Fibroblast of lung (primary cell): ENCODE results near the gene ACAD11. TPM values are rescaled to one million over a fixed set of nuclear protein-coding genes. Genes with fewer than 3 reads are reported as not detected.
A peak's percentile ranks its signal among the peaks of the same experiment; 100 is the strongest.

Experiments used
- DNase-seq, 2 donors: peaks; one replicate each; pipeline versions ENCODE4 v3.0.0 to v3.0.0-alpha.2; 2010; ENCODE audit warnings: low read depth in 2 of 2
- H2AFZ ChIP-seq: 2 replicates; pipeline ENCODE4 v1.5.1; 2012; ENCODE audit warnings: low read length, control low read depth, inconsistent platforms
- H3K27ac ChIP-seq: 2 replicates; pipeline ENCODE4 v1.5.1; 2011; ENCODE audit warnings: low read length, control low read depth; ENCODE audit not compliant: insufficient read depth
- H3K27me3 ChIP-seq: 2 replicates; pipeline ENCODE4 v1.5.1; 2011; ENCODE audit warnings: mild to moderate bottlenecking, low read length; ENCODE audit not compliant: control insufficient read depth, insufficient read depth
- H3K36me3 ChIP-seq: 2 replicates; pipeline ENCODE4 v1.5.1; 2011; ENCODE audit warnings: low read length; ENCODE audit not compliant: control insufficient read depth, insufficient read depth
- H3K4me1 ChIP-seq: 2 replicates; pipeline ENCODE4 v1.5.1; 2011; ENCODE audit warnings: low read length; ENCODE audit not compliant: control insufficient read depth, insufficient read depth; ENCODE audit errors: extremely low read depth
- H3K4me2 ChIP-seq: 2 replicates; pipeline ENCODE4 v1.5.1; 2011; ENCODE audit warnings: low read length, control low read depth; ENCODE audit not compliant: insufficient read depth; ENCODE audit errors: extremely low read depth
- H3K4me3 ChIP-seq, 4 experiments: fragments of 200-600 bp in 1 of 4; sonication (generic) in 1 of 4; replicated peaks in 1 of 4; 2 replicates each; pipeline ENCODE4 v1.5.1; 2011 to 2016; ENCODE audit warnings: low read length in 4 of 4, low read depth in 3 of 4, mild to moderate bottlenecking in 3 of 4, control low read depth in 2 of 4, inconsistent platforms in 1 of 4, mixed read lengths in 1 of 4; ENCODE audit not compliant: insufficient read depth in 1 of 4; ENCODE audit errors: control extremely low read depth in 1 of 4
- H3K79me2 ChIP-seq: 2 replicates; pipeline ENCODE4 v1.5.1; 2012; ENCODE audit warnings: mild to moderate bottlenecking, low read length, inconsistent platforms; ENCODE audit not compliant: control insufficient read depth, insufficient read depth
- H3K9ac ChIP-seq: 2 replicates; pipeline ENCODE4 v1.5.1; 2011; ENCODE audit warnings: mild to moderate bottlenecking, low read length, control low read depth; ENCODE audit not compliant: insufficient read depth
- H3K9me3 ChIP-seq: 2 replicates; pipeline ENCODE4 v1.5.1; 2012; ENCODE audit warnings: low read depth, low read length; ENCODE audit not compliant: control insufficient read depth, insufficient read depth
- H4K20me1 ChIP-seq: 2 replicates; pipeline ENCODE4 v1.5.1; 2011; ENCODE audit warnings: low read length; ENCODE audit not compliant: control insufficient read depth, insufficient read depth; ENCODE audit errors: extremely low read depth
- EZH2 ChIP-seq: IDR thresholded peaks from 2 replicates; pipeline ENCODE4 v1.5.1; 2012; ENCODE audit warnings: low read length, control low read depth, mild to moderate bottlenecking; ENCODE audit errors: missing control alignments
- polyA plus RNA-seq, 2 donors: library from polyadenylated mRNA; depleted of rRNA in 1 of 2; stranded (reverse) in 1 of 2; unstranded in 1 of 2; fragments of >200 nt; gene quantifications; 2 replicates each; pipeline ENCODE4 v1.2.1, GENCODE V29; 2011 to 2012; ENCODE audit warnings: missing spikeins in 1 of 2
- total RNA-seq: library from RNA; depleted of rRNA; stranded (reverse); fragments of >200 nt; gene quantifications from 2 replicates; pipeline ENCODE4 v1.2.1, GENCODE V29; 2014
- TF ChIP-seq, protein P1 (sequence below), 2 donors: IDR thresholded peaks in 1 of 2; conservative IDR thresholded peaks in 1 of 2; 1 replicate in 1 of 2; 2 replicates in 1 of 2; pipeline ENCODE4 v1.5.1; 2011 to 2012; ENCODE audit warnings: low read length in 2 of 2, control low read depth in 1 of 2, inconsistent platforms in 1 of 2, low read depth in 1 of 2, mild to moderate bottlenecking in 1 of 2

The ACAD11 gene
- total and polyA plus RNA-seq, 2 donors (not counting 1 experiment from before 2014, with no cell fraction given), result 27.9 to 101 TPM

DNA sequence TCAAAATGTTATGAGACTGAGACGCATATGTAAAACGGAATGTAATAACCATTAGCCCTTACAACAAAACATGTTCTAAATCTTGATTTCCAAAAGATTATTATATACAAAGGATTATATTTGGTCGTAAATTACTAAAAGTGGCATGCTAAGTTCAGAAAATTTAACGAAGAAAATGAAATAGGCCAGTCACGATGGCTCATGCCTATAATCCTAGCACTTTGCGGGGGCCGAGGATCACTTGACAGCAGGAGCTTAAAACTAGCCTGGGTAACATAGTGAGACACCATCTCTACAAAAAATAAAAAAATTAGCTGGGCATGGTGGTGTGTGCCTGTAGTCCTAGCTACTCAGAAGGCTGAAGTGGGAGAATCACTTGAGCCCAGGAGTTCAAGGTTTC, 29.0 kb downstream of the ACAD11 start:
- no peak overlapping the region for H3K4me3 ChIP-seq
- TF ChIP-seq, protein P1, sequence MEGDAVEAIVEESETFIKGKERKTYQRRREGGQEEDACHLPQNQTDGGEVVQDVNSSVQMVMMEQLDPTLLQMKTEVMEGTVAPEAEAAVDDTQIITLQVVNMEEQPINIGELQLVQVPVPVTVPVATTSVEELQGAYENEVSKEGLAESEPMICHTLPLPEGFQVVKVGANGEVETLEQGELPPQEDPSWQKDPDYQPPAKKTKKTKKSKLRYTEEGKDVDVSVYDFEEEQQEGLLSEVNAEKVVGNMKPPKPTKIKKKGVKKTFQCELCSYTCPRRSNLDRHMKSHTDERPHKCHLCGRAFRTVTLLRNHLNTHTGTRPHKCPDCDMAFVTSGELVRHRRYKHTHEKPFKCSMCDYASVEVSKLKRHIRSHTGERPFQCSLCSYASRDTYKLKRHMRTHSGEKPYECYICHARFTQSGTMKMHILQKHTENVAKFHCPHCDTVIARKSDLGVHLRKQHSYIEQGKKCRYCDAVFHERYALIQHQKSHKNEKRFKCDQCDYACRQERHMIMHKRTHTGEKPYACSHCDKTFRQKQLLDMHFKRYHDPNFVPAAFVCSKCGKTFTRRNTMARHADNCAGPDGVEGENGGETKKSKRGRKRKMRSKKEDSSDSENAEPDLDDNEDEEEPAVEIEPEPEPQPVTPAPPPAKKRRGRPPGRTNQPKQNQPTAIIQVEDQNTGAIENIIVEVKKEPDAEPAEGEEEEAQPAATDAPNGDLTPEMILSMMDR (conservative IDR thresholded peaks at IDR 0.05 in 1 of 2, IDR thresholded peaks at IDR 0.05 in 1 of 2; ENCODE audit: low read depth in 1 of 2, low read length in 2 of 2), result no peak
- TF ChIP-seq EZH2, result no peak
- H4K20me1 ChIP-seq, result no peaks in the 10 kb centered on the region
- no peak overlapping the region for H3K4me2 ChIP-seq
- no peak for DNase-seq
- H3K79me2 ChIP-seq, result no peaks in the 10 kb centered on the region
- H3K36me3 ChIP-seq, result peaks cover 3% of the 10 kb centered on the region
- no peak overlapping the region for H2AFZ ChIP-seq
- H3K9ac ChIP-seq, result no peak overlapping the region
- no peaks in the 10 kb centered on the region for H3K27me3 ChIP-seq
- peak overlapping the region; percentile 20 for H3K27ac ChIP-seq
- H3K4me1 ChIP-seq, result peaks cover 4% of the 10 kb centered on the region
- no peaks in the 10 kb centered on the region for H3K9me3 ChIP-seq

DNA sequence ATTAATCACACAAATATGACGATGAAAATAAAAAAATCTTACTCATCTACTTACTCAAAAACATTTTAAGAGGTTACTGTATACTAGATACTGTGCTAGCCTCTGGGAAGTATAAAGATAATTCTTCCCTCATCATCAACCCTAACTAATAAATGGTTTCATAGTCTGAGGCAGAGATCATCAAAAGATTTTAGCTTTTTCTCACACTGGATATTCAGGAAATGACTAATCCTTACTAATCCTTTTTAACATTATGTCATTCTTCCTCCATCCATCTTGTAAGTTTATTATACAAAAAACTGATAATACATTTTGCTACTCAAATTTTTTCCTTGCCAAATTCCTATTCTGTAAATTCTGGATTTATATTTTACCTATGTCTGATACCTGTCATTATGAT, 29.7 kb downstream of the ACAD11 start:
- peak; percentile 51 to 81 for DNase-seq
- Histone ChIP-seq H3K9me3 (no peaks in the 10 kb centered on the region), H3K4me1 (peaks cover 4% of the 10 kb centered on the region), H3K9ac (no peak overlapping the region), H2AFZ (no peak overlapping the region), H3K79me2 (no peaks in the 10 kb centered on the region), H3K4me2 (no peak overlapping the region), H3K4me3 (no peak overlapping the region), H3K27me3 (no peaks in the 10 kb centered on the region), H3K36me3 (peaks cover 3% of the 10 kb centered on the region), H3K27ac (peak overlapping the region; percentile 44), H4K20me1 (no peaks in the 10 kb centered on the region)
- no peak for TF ChIP-seq EZH2
- TF ChIP-seq, protein P1 (conservative IDR thresholded peaks at IDR 0.05 in 1 of 2, IDR thresholded peaks at IDR 0.05 in 1 of 2; ENCODE audit: low read depth in 1 of 2, low read length in 2 of 2), result no peak

DNA sequence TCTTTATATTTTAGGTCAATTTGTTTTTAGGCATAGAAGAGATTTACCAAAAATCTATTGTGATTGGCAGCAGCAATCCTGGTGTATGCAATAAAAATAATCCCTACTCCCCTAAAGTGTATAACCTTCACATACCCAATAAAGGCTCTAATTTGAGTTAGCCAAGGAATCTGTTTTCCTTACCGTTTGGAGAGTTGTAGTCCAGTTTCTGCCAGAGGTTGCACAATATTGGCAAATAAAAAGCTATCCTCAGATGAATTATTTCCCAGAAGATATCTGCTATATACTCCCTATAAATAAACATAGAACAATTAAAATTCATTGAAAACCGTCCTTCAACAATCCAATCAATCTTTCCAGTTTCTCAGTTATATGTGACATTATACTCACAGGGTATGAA, 31.5 kb downstream of the ACAD11 start:
- no peak overlapping the region for H2AFZ ChIP-seq
- H3K9ac ChIP-seq, result no peak overlapping the region
- TF ChIP-seq, protein P1 (conservative IDR thresholded peaks at IDR 0.05 in 1 of 2, IDR thresholded peaks at IDR 0.05 in 1 of 2; ENCODE audit: low read depth in 1 of 2, low read length in 2 of 2), result no peak
- TF ChIP-seq EZH2, result no peak
- no peak overlapping the region for H3K4me3 ChIP-seq
- H4K20me1 ChIP-seq, result no peaks in the 10 kb centered on the region
- H3K79me2 ChIP-seq, result no peaks in the 10 kb centered on the region
- no peaks in the 10 kb centered on the region for H3K9me3 ChIP-seq
- H3K27me3 ChIP-seq, result no peaks in the 10 kb centered on the region
- no peak overlapping the region for H3K27ac ChIP-seq
- DNase-seq, result peak in 1 of 2 donors; percentile 19
- no peak overlapping the region for H3K4me2 ChIP-seq
- H3K4me1 ChIP-seq, result peaks cover 4% of the 10 kb centered on the region
- peaks cover 3% of the 10 kb centered on the region for H3K36me3 ChIP-seq
